Tibial nerve (tissue), 4 donors: ENCODE data around the gene DGKD. TPM values are rescaled to one million over a fixed set of nuclear protein-coding genes. Genes with fewer than 3 reads are reported as not detected.

Experiments used
- DNase-seq, 2 donors: peaks; one replicate each; pipeline ENCODE4 v3.0.0-alpha.2; 2019; ENCODE audit warnings: low spot score in 2 of 2
- H3K27ac ChIP-seq, 4 donors: fragments of 200-600 bp; sonication (generic) in 3 of 4; one replicate each; pipeline ENCODE4 v1.5.1; 2017 to 2019; ENCODE audit warnings: mild to moderate bottlenecking in 1 of 4
- H3K27me3 ChIP-seq, 2 donors: fragments of 200-600 bp; sonication (generic) in 1 of 2; one replicate each; pipeline versions ENCODE4 v1.5.1 to v1.6.0; 2017 to 2019
- H3K36me3 ChIP-seq, 3 donors: fragments of 200-600 bp; sonication (generic); one replicate each; pipeline ENCODE4 v1.5.1; 2018 to 2019
- H3K4me1 ChIP-seq, 4 donors: fragments of 200-600 bp; sonication (generic) in 3 of 4; one replicate each; pipeline ENCODE4 v1.5.1; 2017 to 2019
- H3K4me3 ChIP-seq, 4 donors: fragments of 200-600 bp; sonication (generic) in 3 of 4; one replicate each; pipeline ENCODE4 v1.5.1; 2017 to 2019; ENCODE audit warnings: mild to moderate bottlenecking in 1 of 4, moderate library complexity in 1 of 4
- H3K9me3 ChIP-seq, 4 donors: fragments of 200-600 bp; sonication (generic) in 3 of 4; one replicate each; pipeline ENCODE4 v1.5.1; 2017 to 2019
- CTCF ChIP-seq, 5 experiments: fragments of 200-600 bp in 3 of 5; fragments of 450-650 bp in 2 of 5; sonication (generic) in 3 of 5; IDR thresholded peaks; one replicate each; pipeline ENCODE4 v1.5.1; 2016 to 2019; ENCODE audit warnings: antibody characterized with exemption in 5 of 5, mild to moderate bottlenecking in 3 of 5, moderate library complexity in 2 of 5
- EP300 ChIP-seq, 2 donors: sonication (generic); formaldehyde crosslinking; IDR thresholded peaks; one replicate each; pipeline ENCODE4 v1.6.1; 2017; ENCODE audit warnings: antibody characterized with exemption in 2 of 2, mild to moderate bottlenecking in 1 of 2
- POLR2A ChIP-seq, 2 donors: fragments of 450-650 bp; IDR thresholded peaks; one replicate each; pipeline ENCODE4 v1.6.1; 2017; ENCODE audit warnings: antibody characterized with exemption in 2 of 2, mild to moderate bottlenecking in 2 of 2, moderate library complexity in 2 of 2
- WGBS, 2 donors: methylation state at CpG; one replicate each; pipeline ENCODE4 v1.1.5; 2018; 5-methylcytosine and 5-hydroxymethylcytosine counted together
- total RNA-seq, 4 donors: library from RNA; depleted of rRNA; stranded (reverse); fragments of >200 nt; gene quantifications; one replicate each; pipeline ENCODE4 v1.1.0, GENCODE V29; 2016

DGKD gene
- total RNA-seq, 4 donors from 2014 or later: 6.5 to 11.7 (median 7.4) TPM

GRCh38 chr2:233342301-233342700 is 12.0 kb upstream of the DGKD start:
- no peaks in the 10 kb centered on the region for H3K4me1 ChIP-seq
- no peak overlapping the region for H3K4me3 ChIP-seq
- no peaks in the 10 kb centered on the region for H3K36me3 ChIP-seq
- no peak for DNase-seq
- H3K9me3 ChIP-seq: no peaks in the 10 kb centered on the region
- TF ChIP-seq CTCF (IDR thresholded peaks at IDR 0.05) (no peak), POLR2A (IDR thresholded peaks at IDR 0.05) (no peak), EP300 (IDR thresholded peaks at IDR 0.05) (no peak)
- H3K27me3 ChIP-seq: no peaks in the 10 kb centered on the region
- WGBS, 2 donors: 87 to 89% methylated on average over 5 of the region's 5 CpGs
- no peak overlapping the region for H3K27ac ChIP-seq

DNA sequence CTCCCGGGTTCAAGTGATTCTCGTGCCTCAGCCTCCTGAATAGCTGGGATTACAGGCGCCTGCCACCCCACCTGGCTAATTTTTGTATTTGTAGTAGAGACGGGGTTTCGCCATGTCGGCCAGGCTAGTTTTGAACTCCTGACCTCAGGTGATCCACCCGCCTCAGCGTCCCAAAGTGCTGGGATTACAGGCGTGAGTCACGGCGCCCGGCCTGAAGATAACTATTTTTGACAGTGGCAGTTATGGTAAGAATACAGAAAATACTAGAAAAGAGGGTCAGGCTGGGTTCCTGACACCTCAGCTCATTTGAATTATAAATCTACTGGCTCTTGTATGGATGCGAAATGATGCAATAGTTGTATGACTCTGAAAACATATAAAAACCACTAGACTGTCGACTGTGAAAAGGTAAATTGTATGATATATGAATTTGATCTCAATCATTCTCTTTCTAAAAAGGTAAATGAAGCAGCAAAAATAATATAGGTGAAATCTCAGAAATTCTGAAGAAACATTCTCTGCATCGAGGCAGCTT is 11.1 kb upstream of the DGKD start:
- DNase-seq: no peak
- Histone ChIP-seq H3K4me1 (no peaks in the 10 kb centered on the region), H3K27ac (no peak overlapping the region), H3K9me3 (no peaks in the 10 kb centered on the region), H3K4me3 (no peak overlapping the region), H3K36me3 (no peaks in the 10 kb centered on the region), H3K27me3 (no peaks in the 10 kb centered on the region)
- WGBS, 2 donors: 92 to 95% methylated on average over 15 of the region's 15 CpGs
- TF ChIP-seq EP300 (IDR thresholded peaks at IDR 0.05): no peak
- no peak for TF ChIP-seq POLR2A (IDR thresholded peaks at IDR 0.05)
- no peak for TF ChIP-seq CTCF (IDR thresholded peaks at IDR 0.05)

- Histone ChIP-seq H3K4me3 (no peak overlapping the region), H3K9me3 (no peaks in the 10 kb centered on the region), H3K27me3 (no peaks in the 10 kb centered on the region), H3K27ac (no peak overlapping the region), H3K4me1 (peaks cover 0 to 29% (median 13%) of the 10 kb centered on the region in 4 donors), H3K36me3 (no peaks in the 10 kb centered on the region)
- TF ChIP-seq CTCF (IDR thresholded peaks at IDR 0.05) (no peak), POLR2A (IDR thresholded peaks at IDR 0.05) (no peak), EP300 (IDR thresholded peaks at IDR 0.05) (no peak)
- DNase-seq: no peak
- 87 to 93% methylated on average over 12 of the region's 12 CpGs for WGBS, 2 donors
Observed at GRCh38 chr2:233346376-233346775, 7.9 kb upstream of the DGKD start.

DNA sequence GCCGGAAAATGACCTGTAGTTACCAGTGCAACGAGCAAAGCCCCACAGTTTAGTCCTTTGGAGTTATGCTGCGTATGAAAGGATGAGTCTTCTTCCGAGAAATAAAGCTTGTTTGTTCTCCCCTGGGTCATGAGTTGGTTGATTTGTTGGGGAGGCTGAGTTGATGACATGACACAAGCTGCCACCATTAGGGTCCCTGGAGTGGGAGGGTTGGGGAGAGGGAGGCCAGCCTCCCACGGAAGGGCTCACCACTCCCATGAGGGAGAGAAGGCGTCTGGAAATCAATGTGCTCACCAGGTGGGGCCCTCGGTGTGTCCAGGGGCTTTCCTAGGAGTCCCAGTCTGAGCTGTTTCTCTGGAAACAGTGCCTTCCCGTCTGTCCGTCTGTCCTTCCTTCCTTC is 7.4 kb upstream of the DGKD start:
- Histone ChIP-seq H3K4me1 (peaks cover 0 to 29% (median 13%) of the 10 kb centered on the region in 4 donors), H3K27ac (no peak overlapping the region), H3K9me3 (no peaks in the 10 kb centered on the region), H3K27me3 (no peaks in the 10 kb centered on the region), H3K36me3 (no peaks in the 10 kb centered on the region), H3K4me3 (no peak overlapping the region)
- DNase-seq: no peak
- TF ChIP-seq EP300 (IDR thresholded peaks at IDR 0.05) (no peak), CTCF (IDR thresholded peaks at IDR 0.05) (no peak), POLR2A (IDR thresholded peaks at IDR 0.05) (no peak)
- WGBS, 2 donors: 54 to 56% methylated on average over 9 of the region's 9 CpGs

- Histone ChIP-seq H3K9me3 (no peaks in the 10 kb centered on the region), H3K4me1 (peaks cover 0 to 39% (median 23%) of the 10 kb centered on the region in 4 donors), H3K36me3 (no peaks in the 10 kb centered on the region), H3K4me3 (no peak overlapping the region), H3K27me3 (no peaks in the 10 kb centered on the region), H3K27ac (peak overlapping the region in 1 of 4 donors; percentile 40)
- TF ChIP-seq CTCF (IDR thresholded peaks at IDR 0.05) (no peak), EP300 (IDR thresholded peaks at IDR 0.05) (peak in 1 of 2 donors; percentile 76), POLR2A (IDR thresholded peaks at IDR 0.05) (peak in 1 of 2 donors; percentile 15)
- peak; percentile 44 to 51 for DNase-seq
- 34 to 45% methylated on average over 15 of the region's 15 CpGs for WGBS, 2 donors
Observed at GRCh38 chr2:233349005-233349998, 5.0 kb upstream of the DGKD start.
